Fibroblast of peridontal ligament (primary cell): Measurements from ENCODE around the gene CPN1.

Experiments used
- DNase-seq: peaks from one replicate; pipeline ENCODE4 v3.0.0-alpha.2; 2010; ENCODE audit errors: extremely low read depth

The CPN1 gene

GRCh38 chr10:100076750-100077149 lies 4.9 kb downstream of the CPN1 start:
- DNase-seq: no peak

DNA sequence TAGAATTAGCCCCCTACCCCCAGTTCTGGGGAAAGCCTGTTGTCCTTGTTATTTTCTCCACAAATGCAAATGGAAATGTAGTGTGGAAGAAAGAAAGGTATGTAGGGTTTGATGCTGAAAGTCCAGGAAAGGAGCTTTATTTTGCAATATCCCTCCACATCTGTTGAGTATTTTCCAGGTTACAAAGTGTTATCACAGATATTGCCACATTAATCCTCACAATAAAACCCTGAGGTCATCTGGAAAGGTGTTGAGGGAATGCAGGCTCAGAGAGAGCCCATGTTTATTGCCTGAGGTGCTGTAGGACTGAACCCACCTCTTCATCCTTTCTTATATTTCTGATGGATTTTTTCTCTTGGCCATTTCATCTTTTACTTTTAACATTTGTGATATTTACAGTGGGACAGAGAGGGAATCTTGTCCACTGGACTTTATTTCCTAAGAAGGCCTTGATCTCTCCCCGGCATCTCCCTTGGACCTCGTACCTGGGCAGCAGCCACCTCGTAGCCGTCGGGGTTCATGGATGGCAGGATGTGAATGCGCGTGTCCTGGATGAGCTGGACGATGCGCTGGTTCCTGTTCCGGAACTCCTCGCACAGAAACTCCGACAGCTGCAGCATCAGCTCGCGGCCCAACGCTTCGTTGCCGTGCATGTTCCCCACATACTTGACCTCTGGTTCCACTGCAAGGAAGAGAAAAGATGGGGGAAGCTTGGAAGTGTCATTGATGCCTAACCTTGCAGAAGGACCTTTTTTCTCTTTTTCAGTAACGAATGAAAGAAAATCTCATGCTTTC lies 6.0 kb downstream of the CPN1 start:
- no peak for DNase-seq

DNA sequence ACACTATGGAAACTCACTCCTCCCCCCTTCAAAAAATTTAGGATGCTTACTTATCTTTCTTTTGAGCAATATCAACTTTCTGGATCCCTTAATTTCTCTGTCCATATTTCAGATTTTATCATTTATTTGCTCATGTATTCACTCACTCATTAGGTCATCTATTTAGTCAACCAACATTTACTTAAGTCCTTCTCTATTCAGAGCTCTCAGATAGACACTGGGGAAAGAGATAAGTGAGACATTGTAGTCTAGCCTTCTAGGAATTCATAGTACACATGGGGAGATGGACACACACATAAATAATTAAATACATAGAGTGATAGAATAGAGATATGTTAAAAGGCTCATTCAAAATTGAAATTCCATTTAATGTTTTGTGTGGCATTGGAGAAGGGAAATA lies 9.2 kb downstream of the CPN1 start:
- DNase-seq: no peak

GRCh38 chr10:100071529-100071928 lies 10.1 kb downstream of the CPN1 start:
- DNase-seq: no peak

DNA sequence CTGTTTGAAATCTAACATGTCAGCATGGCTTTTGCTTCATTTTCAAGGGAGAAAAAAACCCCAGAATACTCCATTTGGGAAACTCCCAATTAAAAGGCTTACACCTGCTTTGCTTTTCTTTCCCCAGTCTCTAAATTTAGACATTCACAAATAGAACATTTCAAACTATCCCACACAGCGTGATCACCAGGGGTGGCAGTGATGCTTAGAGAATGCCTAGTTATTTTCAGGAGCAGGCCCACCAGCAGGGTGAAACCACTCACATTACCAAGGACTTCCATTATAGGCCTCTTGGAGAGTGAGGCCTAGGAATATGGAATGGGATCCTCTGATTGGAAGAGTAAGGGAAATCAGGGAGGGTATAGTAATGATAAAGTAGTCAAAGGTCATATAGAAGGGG lies 14.2 kb downstream of the CPN1 start:
- DNase-seq: no peak

DNA sequence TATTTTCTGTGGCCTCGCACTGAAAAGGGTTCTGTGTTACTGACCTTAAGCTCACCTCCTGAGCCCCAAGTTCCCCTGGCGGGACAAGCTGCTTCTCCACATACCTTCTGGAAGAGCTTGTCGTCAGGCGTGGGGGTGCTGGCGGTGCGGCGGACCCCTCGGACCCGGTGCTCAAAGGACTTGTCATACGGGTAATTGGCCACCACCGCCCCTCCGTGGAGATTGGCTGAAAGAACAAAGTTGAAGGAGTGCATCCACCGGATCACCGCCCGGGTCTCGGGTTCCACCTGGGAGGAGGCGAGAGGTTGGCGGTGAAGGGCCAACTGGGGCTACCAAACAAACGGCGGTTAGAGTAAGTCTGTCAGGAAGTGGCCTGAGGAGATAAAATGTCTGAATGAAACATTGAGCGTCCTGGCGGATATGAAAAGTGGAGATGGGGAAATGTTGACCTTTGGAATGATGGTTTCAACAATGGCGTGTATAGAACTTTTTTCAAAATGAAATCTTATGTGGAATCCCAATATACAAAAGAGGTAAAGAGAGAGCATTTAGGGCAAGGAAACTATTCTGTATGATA lies 16.5 kb downstream of the CPN1 start:
- no peak for DNase-seq

- DNase-seq: no peak
Observed at GRCh38 chr10:100061401-100061800, 20.3 kb downstream of the CPN1 start.

- no peak for DNase-seq
Observed at GRCh38 chr10:100057948-100058347, 23.7 kb downstream of the CPN1 start.

DNA sequence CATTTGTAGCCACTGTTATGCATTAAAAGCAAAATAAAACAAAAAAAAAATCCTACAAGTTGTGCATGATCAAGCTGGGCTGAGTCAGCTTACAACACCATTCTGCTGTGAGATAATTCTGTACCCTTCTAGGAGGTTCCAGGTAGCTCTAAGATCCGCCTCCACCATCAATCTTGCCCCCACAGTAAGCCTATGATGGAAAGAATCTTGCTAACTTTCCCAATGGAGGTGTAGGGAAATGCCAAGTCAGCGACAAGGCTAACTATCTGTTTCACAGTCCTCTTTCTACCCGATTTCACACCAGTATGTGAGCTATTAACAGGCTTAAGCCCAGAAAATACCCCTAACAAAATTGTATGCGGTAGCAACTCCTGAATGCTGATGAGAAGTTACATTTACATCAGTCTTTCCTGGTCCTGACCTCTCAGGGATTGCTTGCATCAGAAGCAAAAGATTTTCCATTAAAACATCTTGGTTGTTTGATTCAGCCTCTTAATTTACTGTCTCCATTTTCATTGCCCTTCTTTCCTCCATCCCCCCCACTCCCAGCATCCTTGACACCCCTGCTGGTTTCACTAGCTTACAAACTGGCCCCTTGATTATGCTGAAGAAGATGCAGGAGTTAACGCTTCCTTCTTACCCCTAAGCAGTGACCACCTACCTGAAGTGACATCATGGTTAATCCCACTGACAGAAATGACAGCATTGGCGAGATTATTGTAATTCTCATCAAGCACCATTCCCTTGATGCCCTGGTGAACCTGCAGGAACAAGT lies 27.8 kb downstream of the CPN1 start:
- DNase-seq: no peak

- DNase-seq: peak; percentile 90
Observed at GRCh38 chr10:100046021-100046486, 35.6 kb downstream of the CPN1 start.

- DNase-seq: no peak
Observed at GRCh38 chr10:100045592-100045991, 36.1 kb downstream of the CPN1 start.

GRCh38 chr10:100043796-100044195 lies 37.9 kb downstream of the CPN1 start:
- peak; percentile 32 for DNase-seq

DNA sequence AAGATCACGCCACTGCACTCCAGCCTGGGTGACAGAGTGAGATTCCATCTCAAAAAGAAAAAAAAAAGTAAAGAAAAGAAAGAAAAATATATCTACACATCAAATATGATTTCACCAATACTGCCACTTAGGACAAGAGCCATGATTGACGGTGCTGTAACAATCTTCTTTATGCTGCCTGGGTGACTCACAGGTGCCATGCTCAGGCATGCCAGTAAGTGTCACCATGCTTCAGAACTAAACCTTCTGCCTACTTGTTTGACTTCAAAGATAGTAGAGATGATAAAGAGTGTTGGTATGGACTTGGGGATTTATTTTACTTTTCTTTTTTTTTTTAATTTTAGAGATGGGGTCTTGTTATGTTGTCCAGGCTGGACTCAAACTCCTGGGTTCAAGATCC lies 38.3 kb downstream of the CPN1 start:
- no peak for DNase-seq

DNA sequence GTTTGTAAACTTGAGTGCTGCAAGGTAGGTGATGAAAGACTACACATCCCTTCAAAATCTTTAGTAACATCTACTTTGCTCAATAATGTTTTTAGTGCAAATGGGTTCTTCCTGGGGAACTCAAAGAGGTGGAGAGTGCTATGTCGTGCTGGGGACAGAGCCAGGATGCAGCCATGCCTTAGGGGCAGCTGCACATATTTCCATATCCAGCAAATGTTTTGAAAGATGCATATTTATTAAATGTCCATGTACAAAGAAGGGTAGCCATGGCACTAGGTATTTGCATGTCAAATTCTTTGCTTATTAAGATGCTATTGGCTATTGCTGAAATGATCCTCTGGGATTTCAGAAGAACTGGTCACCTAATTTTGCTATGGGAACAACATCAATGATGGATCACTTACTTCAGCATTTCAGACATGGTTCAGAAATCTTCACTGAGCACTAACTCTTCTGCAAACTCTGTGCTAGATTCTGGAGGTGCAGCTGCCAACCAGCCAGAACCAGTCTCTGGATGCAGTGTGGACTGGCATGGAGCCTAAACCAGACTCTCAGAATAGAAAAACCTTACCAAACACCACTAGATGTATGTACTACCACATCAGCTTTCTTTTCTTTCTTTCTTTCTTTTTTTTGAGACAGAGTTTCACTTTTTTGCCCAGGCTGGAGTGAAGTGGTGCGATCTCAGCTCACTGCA lies 40.2 kb downstream of the CPN1 start:
- DNase-seq: peak; percentile 48

DNA sequence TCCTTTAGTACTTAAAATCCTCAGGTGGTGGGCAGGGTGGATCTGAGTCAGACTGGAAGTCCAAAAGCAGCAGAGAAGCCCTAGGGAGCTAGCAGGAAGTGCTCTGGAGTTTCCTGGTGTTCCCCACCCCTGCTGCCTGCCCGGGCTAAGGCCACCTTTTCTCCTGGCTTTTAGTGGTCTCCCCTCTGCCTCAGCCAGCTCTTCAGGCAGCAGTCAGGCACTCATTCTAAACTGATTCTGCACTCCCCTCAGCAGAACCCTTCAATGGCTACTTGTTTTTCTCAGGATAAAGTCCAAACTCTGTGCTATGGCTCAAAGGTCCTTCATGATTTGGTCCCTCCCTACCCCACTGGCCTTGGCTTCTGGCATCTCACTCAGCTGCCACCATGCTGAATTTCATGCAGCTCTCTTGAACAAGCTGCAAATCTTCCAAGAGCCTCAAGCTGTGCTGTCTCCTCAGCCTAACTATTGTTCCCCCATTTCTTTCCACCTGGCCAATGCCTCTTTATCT lies 43.1 kb downstream of the CPN1 start:
- DNase-seq: no peak

DNA sequence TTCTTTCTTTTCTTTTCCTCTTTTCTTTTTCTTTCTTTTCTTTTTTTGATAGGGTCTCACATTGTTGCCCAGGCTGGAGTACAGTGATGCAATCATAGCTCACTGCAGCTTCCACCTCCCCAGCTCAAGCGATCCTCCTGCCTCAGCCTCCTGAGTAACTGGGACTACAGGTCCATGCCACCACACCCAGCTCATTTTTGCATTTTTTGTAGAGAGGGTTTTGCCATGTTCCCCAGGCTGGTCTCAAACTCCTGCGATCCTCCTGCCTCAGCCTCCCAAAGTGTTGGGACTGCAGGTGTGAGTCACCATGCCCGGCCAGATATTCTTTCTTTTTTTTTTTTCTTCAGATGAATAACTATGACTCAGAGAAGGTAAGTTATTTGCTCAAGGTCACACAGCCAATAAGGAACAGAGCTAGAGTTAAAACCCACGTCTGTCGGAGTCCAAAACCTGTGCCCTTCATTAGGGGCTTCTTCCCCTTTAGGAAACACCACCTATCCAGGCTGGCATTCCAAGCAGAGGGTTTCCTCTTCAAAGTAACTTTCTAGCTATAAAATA lies 43.8 kb downstream of the CPN1 start:
- no peak for DNase-seq

DNA sequence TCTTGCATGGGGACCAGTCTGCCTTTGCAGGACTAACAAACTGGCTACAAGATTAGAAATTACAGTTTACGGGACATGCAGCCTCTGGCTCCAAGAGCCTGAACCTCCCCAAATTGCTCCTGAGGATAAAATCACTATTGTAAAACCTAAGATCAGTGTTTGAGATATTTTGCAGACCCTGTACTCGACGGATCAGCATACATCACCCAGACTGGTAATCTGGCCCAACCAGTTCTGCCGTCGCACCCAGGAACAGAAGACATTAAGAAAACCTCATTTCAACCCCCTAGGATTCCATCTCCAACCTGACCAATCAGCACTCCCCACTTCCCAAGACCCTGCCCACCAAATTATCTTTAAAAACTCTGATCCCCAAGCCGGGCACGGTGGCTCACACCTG lies 44.8 kb downstream of the CPN1 start:
- DNase-seq: no peak

DNA sequence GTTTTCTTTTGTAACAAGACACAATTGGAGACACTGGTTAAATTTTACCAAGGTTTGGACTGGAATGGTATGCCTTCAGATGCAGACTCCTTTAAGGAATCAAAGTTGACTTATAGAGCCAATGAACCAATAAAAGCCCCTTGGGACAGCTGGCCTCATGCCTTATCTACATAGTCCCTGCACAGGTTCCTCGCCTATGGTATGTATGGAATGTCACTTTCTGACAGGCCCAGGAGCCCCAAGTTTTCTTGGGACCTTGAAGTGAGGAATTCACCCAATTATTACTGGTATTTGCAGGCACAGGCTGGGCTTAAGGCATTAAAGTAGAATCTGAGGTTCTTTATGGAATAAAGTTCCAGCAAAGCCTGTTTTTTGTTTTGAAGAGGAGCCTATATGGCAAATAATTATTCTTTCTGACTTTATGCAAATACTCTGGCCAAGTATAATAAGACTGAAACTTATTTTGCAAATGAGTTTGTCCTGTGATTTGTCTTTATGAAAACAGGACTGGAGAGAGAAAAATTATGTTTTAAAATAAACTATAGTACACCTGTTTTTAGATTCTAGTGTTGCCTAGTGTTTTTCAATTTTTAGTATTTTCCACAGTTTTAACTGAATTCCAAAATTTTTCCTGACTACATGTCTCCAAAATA lies 47.8 kb downstream of the CPN1 start:
- DNase-seq: no peak

- no peak for DNase-seq
Observed at GRCh38 chr10:100027416-100027815, 54.3 kb downstream of the CPN1 start.

GRCh38 chr10:100025576-100025975 lies 56.1 kb downstream of the CPN1 start:
- peak; percentile 86 for DNase-seq

DNA sequence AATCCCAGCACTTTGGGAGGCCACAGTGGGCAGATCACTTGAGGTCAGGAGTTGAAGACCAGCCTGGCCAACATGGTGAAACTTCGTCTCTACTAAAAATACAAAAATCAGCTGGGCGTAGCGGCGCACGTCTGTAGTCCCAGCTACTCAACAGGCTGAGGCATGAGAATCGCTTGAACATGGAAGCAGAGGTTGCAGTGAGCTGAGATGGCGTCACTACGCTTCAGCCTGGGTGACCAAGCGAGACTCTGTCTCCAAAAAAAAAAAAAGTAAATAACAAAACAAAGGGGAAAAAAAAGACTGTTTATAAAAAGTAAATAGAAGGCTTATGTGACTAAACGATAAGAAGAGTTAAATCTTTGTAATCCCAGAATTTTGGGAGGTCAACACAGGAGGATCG lies 56.9 kb downstream of the CPN1 start:
- DNase-seq: no peak
